GF-D8 (cell line): ENCODE measurements around the gene TNFSF15.

Source experiments
- DNase-seq: peaks from one replicate; lab custom pipeline; 2025; lab: John Stamatoyannopoulos, UW

The TNFSF15 gene

GRCh38 chr9:114805670-114806525 lies at the start of gene TNFSF15:
Gene TNFSF15 (minus strand): TSS chr9:114806039. CDS start chr9:114806012, 27 bp downstream.
- DNase-seq = no peak

DNA sequence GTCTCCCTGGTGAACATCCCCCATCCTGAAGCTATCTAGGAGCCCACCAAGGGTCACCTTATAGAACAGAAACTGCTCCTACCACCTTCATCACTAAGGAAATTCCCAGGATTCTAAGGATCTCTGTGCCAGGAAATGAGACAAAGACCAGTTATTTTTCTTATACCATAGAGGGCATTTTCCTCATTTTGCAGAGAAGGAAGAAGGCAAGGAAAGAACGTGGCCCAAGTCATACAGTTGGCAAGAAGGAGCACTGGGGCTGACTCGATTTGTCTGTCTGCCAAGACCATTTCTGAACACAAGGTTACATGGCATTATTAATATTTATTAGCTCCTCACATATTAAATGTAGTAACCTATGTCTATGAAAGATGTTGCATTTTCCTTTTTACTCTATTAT lies 49.6 kb upstream of the TNFSF15 start:
- no peak for DNase-seq

DNA sequence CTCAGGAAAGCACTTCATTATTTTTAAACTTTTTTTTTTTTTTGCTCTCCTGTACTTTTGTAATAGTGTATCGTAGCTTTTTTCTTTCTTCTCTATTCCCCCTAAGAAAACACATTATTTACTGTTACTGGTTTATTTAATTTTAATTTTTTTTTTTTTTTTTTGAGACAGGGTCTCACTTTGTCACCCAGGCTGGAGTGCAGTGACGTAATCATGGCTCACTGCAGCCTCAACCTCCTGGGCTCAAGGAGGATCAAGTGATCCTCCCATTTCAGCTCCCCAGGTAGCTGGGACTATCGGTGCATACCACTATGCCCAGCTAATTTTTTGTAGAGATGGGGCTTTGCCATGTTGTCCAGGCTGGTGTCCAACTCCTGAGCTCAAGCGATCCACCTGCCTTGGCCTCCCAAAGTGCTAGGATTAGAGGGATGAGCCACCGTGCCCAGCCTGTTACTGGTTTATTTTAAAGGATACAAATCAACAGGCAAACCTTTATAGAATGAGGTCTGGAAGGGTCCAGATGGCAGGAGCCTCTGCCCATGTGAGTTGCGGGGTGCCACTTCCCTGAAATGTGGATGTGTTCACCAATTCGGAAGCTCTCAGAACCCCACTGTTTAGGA lies 49.0 kb upstream of the TNFSF15 start:
- no peak for DNase-seq

DNA sequence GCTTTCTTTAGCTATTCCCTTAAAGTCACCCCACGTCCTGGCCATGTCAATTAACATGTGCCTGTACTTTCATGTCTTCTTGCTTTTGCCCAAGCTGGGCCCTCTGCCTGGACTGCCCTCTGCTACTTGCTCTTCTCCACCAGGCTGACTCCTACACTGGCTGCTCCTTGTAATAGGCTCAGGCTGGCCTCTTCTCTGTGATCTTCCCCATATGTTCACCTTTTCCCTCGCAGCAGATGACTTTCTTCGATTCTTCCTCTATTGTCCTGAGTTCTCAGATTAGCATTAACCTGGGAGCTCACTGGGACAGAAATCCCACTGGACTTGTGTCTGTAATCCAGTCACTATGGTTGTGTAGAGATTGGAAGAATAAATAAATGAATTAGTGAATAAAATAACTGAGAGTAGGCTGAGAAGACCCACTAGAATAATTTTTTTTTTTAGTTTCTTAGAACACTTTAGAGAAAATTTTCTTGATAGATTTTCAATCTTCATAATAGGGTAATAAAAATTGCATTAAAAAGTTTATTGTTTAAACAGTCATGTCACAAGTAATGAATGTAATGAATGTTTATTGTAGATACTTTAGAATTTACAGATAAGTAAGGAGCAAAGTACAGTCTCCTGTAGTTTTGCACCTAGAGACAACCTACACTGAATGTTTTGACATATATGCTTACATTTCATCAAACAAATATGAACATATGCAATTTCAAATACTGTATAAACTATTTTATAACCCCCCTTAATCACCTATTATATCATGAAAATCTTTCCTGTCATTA lies 47.4 kb upstream of the TNFSF15 start:
- no peak for DNase-seq

DNA sequence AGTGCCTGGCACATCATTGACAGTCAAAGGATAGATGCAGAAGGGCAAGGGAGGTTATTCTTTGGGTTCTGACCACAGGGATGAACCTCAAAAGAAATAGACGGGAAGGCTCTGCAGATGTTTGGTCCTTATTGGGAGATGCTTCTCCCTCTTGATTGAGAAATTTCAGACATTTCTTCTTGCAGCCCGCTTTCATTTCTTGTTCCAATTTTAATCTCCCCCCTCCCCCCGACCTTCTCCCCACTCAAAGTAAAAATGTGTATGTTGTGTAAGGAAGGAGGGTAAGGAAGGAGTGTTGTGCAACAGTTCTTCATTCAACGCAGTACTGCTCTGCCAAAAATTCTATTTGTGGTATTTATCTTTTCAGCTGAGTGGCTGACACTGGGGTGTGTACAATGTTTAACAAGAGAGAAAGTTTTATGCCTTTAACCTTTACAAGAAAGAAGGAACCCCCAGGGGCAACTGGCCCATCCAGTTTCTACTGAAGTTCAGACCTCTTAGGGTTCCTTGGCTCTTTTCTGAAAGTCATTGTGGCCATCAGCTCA lies 46.3 kb upstream of the TNFSF15 start:
- DNase-seq = no peak

- DNase-seq = peak; percentile 15
Observed at GRCh38 chr9:114851306-114851705, 45.5 kb upstream of the TNFSF15 start.

DNA sequence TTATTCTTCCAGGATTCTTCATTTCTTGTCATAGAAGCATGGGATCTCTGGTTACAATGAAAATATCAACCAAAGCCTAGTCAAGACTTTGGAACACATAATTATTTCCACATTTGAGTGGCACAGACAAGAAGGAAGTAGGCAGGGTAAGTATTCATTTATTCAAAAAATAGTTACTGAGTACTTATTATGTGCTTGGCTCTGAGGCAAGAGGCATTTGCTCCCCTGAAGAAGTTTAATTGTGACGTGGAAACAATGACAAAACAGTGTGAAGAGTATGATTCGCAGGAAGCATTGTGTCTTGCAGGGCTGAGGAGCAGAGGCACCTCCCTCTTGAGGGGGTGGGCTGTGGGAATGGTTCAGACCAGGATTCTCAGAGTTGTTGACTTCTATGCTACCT lies 45.0 kb upstream of the TNFSF15 start:
- no peak for DNase-seq

- DNase-seq = no peak
Observed at GRCh38 chr9:114849450-114849849, 43.6 kb upstream of the TNFSF15 start.

DNA sequence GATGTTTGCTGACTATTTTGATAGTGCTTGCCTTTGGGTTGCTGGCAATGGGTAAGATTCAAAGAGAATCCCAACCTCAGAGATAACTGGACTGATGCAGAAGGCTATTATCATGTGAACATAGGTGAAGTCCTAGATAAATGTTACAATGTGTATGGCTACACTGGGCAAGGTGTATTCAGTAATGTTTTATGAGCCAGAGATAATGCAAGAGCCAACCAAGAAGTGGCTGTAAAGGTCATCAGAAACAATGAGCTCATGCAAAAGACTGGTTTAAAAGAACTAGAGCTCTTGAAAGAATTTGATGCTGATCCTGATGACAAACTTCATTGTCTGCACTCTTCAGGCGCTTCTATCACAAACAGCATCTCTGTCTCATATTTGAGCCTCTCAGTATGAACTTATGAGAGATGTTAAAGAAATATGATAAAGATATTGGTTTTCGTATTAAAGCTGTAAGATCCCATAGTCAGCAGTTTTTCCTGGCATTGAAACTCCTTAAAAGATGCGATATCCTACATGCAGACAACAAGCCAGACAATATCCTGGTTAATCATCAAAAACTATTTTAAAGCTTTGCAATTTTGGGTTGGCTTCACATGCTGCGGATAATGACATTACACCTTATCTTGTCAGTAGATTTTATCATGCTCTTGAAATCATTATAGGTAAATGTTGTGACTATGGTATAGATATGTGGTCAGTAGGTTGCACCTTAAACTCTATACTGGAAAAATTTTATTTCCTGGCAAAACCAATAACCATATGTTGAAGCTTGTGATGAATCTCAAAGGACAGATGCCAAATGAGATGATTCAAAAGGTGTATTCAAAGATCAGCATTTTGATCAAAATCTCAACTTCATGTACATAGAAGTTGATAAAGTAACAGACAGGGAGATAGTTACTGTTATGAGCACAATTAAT lies 41.9 kb upstream of the TNFSF15 start:
- DNase-seq = no peak

- DNase-seq = no peak
Observed at GRCh38 chr9:114845373-114845772, 39.5 kb upstream of the TNFSF15 start.

DNA sequence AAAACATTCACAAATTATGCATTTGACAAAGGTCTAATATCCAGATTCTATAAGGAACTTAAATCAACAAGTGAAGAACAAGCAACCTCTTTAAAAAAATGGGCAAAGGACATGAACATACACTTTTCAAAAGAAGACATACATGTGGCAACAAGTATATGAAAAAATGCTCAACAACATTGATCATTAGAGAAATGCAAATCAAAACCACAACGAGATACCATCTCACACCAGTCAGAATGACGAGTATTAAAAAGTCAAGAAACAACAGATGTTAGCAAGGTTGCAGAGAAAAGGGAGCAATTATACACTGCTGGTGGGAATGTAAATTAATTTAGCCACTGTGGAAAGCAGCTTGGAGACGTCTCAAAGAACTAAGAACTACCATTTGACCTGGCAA lies 38.9 kb upstream of the TNFSF15 start:
- no peak for DNase-seq

DNA sequence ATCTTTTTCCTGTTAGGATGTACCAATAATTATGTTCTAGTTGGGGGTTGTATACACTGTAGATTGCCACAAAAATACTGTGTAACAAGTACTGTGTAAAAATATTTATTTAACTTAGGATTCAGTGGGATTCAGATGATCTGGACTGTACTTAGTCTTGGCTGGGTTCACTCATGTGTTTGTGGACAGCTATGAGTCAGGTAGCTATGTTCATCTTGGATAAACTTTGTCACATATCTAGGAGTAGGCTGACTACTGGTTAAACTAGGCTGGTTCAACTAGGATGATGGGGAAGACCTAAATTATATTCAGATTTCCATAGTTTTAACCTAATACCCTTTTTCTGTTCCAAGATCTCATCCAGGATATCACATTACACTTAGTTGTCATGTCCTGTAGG lies 32.1 kb upstream of the TNFSF15 start:
- DNase-seq = no peak

GRCh38 chr9:114836769-114837168 lies 30.9 kb upstream of the TNFSF15 start:
- no peak for DNase-seq

DNA sequence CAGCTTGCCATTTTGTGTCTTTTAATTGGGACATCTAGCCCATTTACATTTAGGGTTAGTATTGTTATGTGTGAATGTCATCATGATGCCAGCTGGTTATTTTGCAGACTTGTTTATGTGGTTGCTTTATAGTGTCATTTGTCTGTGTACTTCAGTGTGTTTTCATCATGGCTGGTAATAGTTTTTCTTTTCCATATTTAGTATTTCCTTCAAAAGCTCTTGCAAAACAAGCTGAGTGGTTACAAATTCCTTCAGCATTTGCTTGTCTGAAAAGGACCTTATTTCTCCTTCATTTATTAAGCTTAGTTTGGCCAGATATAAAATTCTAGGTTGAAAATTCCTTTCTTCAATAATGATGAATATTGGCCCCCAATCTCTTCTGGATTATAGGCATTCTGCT lies 28.5 kb upstream of the TNFSF15 start:
- no peak for DNase-seq

DNA sequence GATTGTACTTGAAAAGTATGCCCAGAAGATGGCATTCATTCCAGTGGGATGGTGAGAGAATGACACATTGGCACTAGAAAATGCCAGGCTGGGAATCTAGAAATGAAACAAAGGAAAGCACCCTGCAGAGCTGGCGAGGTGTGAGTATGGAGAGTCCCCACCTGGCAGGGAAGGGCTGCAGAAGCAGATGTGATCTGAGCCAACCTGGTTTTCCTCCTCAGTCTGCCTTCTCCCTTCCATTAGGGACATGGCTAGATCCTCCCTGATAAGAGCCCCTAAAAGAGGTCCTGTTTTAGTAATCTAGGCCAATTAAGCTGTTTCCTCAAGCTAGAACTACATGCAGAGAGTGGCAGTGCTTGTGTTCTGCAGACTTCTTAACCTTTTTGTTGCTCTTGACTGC lies 24.7 kb upstream of the TNFSF15 start:
- no peak for DNase-seq

- DNase-seq = no peak
Observed at GRCh38 chr9:114829574-114830440, 24.0 kb upstream of the TNFSF15 start.

GRCh38 chr9:114828303-114828650 lies 22.4 kb upstream of the TNFSF15 start:
- DNase-seq = no peak

DNA sequence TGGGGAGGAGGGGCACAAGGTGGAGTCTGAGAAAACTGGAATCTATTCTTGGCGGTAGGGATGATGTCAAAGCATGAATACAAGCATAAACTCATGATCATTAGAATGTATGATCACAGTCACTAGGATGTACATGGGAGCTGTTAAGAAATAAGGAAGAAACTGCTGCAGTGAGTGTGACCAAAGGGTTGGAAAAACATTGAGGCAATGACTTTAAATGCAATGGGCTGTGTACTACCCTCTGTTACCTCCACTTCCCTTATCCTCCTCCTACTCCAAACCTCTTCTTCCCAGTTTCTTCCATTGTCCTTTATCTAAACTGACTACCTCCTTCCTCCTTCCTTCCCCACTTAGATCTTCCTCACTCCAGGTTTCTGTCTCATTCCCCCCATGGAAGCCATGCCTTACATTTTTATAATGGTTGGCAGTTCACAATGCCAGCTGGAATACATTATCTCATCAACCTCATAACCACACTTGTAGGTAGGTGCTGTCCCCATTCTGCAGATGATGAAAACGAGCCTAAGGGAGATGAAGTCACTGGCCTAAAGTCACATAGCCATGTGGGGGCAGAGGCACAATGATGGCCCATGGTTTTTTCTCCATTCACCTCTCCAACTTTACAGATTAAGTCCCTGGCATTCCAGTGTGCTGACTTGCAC lies 21.9 kb upstream of the TNFSF15 start:
- DNase-seq = no peak

DNA sequence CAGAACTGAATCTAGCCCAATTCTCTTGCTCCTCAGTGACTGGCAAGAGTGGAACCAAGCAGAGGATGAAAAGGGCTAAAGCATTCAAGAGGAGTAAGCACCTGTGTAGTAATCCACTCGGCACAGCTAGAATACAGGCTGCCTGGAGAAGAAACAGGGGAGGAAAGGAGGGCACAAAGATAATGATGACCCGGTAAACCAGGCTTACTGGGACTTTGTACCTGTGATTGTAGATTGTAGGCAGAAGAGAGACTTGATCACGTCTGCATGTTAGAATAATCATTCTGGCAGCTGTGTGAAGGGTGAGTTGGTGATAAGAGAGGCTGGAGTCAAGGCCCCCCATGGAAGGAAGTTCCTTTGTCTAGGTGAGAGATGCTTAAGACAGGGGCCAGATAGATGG lies 20.6 kb upstream of the TNFSF15 start:
- DNase-seq = no peak
